Erythroblast (primary cell): ENCODE measurements around the gene PAM.

Source experiments
- GATA1 ChIP-seq: IDR thresholded peaks from 2 replicates; pipeline ENCODE4 v1.6.1; 2011; ENCODE audit warnings: low read depth, mild to moderate bottlenecking, control low read depth, low read length, moderate library complexity
- POLR2A ChIP-seq: IDR thresholded peaks from 2 replicates; pipeline ENCODE4 v1.6.1; 2011; ENCODE audit warnings: mild to moderate bottlenecking, low read length

DNA sequence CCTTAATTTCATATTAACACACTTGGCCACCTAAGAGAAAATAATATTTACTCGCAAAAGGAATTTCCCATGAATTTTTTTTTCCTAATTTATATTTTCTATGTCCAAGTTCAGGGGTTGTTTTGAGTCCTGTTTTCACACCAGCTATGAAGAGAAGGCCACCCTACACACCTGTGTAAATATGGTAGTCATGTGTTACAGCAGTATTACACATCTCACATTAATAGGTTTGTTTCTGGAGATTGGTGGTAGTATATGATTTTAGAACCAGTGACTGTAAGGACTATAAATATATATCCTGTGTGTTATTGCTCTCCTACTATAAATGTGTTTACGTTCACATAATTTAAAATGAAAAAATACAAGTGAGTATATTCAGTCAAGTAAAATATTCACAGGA is 147.5 kb downstream of the PAM start:
- no peak for TF ChIP-seq POLR2A
- no peak for TF ChIP-seq GATA1
